H1 (cell line): ENCODE data around the gene SLC43A2. TPM values are rescaled to one million over a fixed set of nuclear protein-coding genes. Genes with fewer than 3 reads are reported as not detected.

Source experiments
- polyA plus RNA-seq, 7 experiments: library from polyadenylated mRNA; depleted of rRNA in 3 of 7; stranded (reverse) in 5 of 7; unstranded in 2 of 7; fragments of >200 nt in 5 of 7; fragments of 200-250 nt in 2 of 7; gene quantifications; 1 replicate in 5 of 7; 2 replicates in 1 of 7; 4 replicates in 1 of 7; pipeline versions ENCODE4 v1.2.1 to v1.2.3, GENCODE V29; 2011 to 2013; ENCODE audit warnings: missing spikeins in 2 of 7, mixed read lengths in 2 of 7
- total RNA-seq: library from RNA; stranded (reverse); fragmentation: NEBNext Ultra II Directional; extraction: Animal tissue kit (Norgen Biotek cat#: 25700); gene quantifications from 2 replicates; pipeline ENCODE4 v1.2.1, GENCODE V29; 2021
- TF ChIP-seq, protein P1 (sequence below): IDR thresholded peaks from 2 replicates; pipeline ENCODE4 v1.6.1; 2011; ENCODE audit warnings: low read depth, mild to moderate bottlenecking, low read length; ENCODE audit not compliant: insufficient read depth

SLC43A2 gene
- total and polyA plus RNA-seq, 2 of the 8 experiments (the other 6 are each of a cell fraction or from before 2014, with no cell fraction given) = 6.6 to 10.5 TPM

DNA sequence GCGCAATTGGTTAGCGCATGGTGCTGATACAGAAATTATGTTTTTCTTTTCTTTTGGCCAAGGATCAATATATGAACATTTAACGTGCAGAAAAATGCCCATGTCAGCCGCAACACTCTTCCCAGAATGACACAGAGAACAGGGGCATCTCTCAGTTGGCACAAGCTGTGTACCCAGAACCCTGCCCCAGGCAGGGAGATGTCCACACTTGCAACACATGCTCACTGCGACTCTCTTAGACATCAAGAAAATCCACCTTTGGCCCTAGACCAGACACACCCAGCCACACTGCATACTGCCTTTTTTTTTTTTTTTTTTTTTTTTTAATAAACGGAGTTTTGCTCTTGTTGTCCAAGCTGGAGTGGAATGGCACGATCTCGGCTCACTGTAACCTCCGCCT, 83.0 kb downstream of the SLC43A2 start (continued):
- TF ChIP-seq, protein P1, sequence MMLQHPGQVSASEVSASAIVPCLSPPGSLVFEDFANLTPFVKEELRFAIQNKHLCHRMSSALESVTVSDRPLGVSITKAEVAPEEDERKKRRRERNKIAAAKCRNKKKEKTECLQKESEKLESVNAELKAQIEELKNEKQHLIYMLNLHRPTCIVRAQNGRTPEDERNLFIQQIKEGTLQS = no peak
